HEK293 (cell line): ENCODE measurements around the gene GLRX2.

Source experiments
- FEZF1 ChIP-seq: fragments of 450-650 bp; formaldehyde crosslinking; IDR thresholded peaks from 2 replicates; pipeline ENCODE4 v1.5.1; 2016; ENCODE audit warnings: missing biosample characterization, missing genetic modification characterization
- TF ChIP-seq, protein P1 (sequence below): sonication (generic); formaldehyde crosslinking; IDR thresholded peaks from 2 replicates; pipeline ENCODE4 v1.8.1; 2022; ENCODE audit warnings: mild to moderate bottlenecking, moderate library complexity, missing genetic modification reagents
- TF ChIP-seq, protein P2 (sequence below): fragments of 450-650 bp; formaldehyde crosslinking; IDR thresholded peaks from 2 replicates; pipeline ENCODE4 v1.5.1; 2016; ENCODE audit warnings: missing biosample characterization, missing genetic modification characterization, low read depth
- TF ChIP-seq, protein P3 (sequence below): fragments of 450-650 bp; formaldehyde crosslinking; IDR thresholded peaks from 2 replicates; pipeline ENCODE4 v1.5.1; 2016; ENCODE audit warnings: missing biosample characterization, missing genetic modification characterization

DNA sequence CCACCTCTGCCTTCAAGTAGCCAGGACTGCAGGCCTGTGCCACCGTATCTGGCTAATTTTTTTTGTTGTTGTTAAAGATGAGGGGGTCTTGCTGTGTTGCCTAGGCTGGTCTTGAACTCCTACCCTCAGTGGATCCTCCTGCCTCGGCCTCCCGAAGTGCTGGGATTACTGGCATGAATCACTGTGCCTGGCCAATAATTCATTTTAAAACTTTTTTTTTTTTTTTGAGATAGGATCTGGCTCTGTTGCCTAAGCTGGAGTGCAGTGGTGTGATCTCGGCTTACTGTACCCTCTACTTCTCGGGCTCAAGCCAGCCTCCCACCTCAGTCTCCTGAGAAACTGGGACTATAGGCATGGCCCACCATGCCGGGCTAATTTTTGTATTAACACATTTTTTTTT lies 20.2 kb upstream of the GLRX2 start:
- TF ChIP-seq, protein P1, sequence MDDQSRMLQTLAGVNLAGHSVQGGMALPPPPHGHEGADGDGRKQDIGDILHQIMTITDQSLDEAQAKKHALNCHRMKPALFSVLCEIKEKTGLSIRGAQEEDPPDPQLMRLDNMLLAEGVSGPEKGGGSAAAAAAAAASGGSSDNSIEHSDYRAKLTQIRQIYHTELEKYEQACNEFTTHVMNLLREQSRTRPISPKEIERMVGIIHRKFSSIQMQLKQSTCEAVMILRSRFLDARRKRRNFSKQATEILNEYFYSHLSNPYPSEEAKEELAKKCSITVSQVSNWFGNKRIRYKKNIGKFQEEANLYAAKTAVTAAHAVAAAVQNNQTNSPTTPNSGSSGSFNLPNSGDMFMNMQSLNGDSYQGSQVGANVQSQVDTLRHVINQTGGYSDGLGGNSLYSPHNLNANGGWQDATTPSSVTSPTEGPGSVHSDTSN (CRISPR knock-in tag) = no peak
- TF ChIP-seq FEZF1 = no peak
- TF ChIP-seq, protein P2, sequence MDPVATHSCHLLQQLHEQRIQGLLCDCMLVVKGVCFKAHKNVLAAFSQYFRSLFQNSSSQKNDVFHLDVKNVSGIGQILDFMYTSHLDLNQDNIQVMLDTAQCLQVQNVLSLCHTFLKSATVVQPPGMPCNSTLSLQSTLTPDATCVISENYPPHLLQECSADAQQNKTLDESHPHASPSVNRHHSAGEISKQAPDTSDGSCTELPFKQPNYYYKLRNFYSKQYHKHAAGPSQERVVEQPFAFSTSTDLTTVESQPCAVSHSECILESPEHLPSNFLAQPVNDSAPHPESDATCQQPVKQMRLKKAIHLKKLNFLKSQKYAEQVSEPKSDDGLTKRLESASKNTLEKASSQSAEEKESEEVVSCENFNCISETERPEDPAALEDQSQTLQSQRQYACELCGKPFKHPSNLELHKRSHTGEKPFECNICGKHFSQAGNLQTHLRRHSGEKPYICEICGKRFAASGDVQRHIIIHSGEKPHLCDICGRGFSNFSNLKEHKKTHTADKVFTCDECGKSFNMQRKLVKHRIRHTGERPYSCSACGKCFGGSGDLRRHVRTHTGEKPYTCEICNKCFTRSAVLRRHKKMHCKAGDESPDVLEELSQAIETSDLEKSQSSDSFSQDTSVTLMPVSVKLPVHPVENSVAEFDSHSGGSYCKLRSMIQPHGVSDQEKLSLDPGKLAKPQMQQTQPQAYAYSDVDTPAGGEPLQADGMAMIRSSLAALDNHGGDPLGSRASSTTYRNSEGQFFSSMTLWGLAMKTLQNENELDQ (tag by site-specific recombination) = no peak
- TF ChIP-seq, protein P3, sequence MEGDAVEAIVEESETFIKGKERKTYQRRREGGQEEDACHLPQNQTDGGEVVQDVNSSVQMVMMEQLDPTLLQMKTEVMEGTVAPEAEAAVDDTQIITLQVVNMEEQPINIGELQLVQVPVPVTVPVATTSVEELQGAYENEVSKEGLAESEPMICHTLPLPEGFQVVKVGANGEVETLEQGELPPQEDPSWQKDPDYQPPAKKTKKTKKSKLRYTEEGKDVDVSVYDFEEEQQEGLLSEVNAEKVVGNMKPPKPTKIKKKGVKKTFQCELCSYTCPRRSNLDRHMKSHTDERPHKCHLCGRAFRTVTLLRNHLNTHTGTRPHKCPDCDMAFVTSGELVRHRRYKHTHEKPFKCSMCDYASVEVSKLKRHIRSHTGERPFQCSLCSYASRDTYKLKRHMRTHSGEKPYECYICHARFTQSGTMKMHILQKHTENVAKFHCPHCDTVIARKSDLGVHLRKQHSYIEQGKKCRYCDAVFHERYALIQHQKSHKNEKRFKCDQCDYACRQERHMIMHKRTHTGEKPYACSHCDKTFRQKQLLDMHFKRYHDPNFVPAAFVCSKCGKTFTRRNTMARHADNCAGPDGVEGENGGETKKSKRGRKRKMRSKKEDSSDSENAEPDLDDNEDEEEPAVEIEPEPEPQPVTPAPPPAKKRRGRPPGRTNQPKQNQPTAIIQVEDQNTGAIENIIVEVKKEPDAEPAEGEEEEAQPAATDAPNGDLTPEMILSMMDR = no peak
